Stimulated activated CD4-positive, alpha-beta T cell treated with anti-CD3 and anti-CD28 coated beads, TNF-alpha, amount 100 ng/mL, for 24 hours (primary cell): ENCODE data around the gene RNF103.
A peak's percentile ranks its signal among the peaks of the same experiment; 100 is the strongest.
"Not testable (repeated sequence)": the region's sequence is repeated elsewhere in the genome, so short reads cannot be mapped to it uniquely, and the experiment has no call there.

ENCODE experiments used
- DNase-seq, 3 experiments: peaks; one replicate each; pipeline ENCODE4 v3.0.0-alpha.2; 2020; ENCODE audit warnings: low read depth in 3 of 3

The RNF103 gene

GRCh38 chr2:86625096-86625495 is 1.4 kb upstream of the RNF103 start:
- DNase-seq, result no peak

- DNase-seq, result no peak
These were observed 542 bp upstream of the RNF103 start for GRCh38 chr2:86624267-86624547.

- peak in 2 of 3 experiments; percentile 14 to 44 for DNase-seq
These were observed 597 bp downstream of the RNF103 start for GRCh38 chr2:86623043-86623493.

- DNase-seq, result peak in 1 of 3 experiments; percentile 24
These were observed 1.1 kb downstream of the RNF103 start for GRCh38 chr2:86622519-86623042.

GRCh38 chr2:86621280-86621943 is 2.3 kb downstream of the RNF103 start:
- no peak for DNase-seq

GRCh38 chr2:86617738-86618137 is 5.9 kb downstream of the RNF103 start:
- no peak for DNase-seq

GRCh38 chr2:86617153-86617552 is 6.5 kb downstream of the RNF103 start:
- no peak for DNase-seq

GRCh38 chr2:86616502-86616901 is 7.2 kb downstream of the RNF103 start:
- DNase-seq, result no peak

GRCh38 chr2:86615596-86615995 is 8.1 kb downstream of the RNF103 start:
- no peak for DNase-seq

- no peak for DNase-seq
These were observed 10.2 kb downstream of the RNF103 start for GRCh38 chr2:86613515-86613914.

GRCh38 chr2:86610871-86611270 is 12.8 kb downstream of the RNF103 start:
- DNase-seq, result no peak

GRCh38 chr2:86608832-86609410 is 14.7 kb downstream of the RNF103 start:
- no peak for DNase-seq

GRCh38 chr2:86603905-86604304 is 19.8 kb downstream of the RNF103 start:
- DNase-seq, result no peak

- DNase-seq, result no peak
These were observed 24.7 kb downstream of the RNF103 start for GRCh38 chr2:86598966-86599365.

- DNase-seq, result no peak
These were observed 27.5 kb downstream of the RNF103 start for GRCh38 chr2:86596118-86596517.

GRCh38 chr2:86593266-86593665 is 30.4 kb downstream of the RNF103 start:
- no peak for DNase-seq

GRCh38 chr2:86592547-86593230 is 31.0 kb downstream of the RNF103 start:
- DNase-seq, result no peak

GRCh38 chr2:86589701-86590100 is 34.0 kb downstream of the RNF103 start:
- DNase-seq, result not testable (repeated sequence)

GRCh38 chr2:86584151-86584913 is 39.3 kb downstream of the RNF103 start:
- no peak for DNase-seq

- no peak for DNase-seq
These were observed 43.1 kb downstream of the RNF103 start for GRCh38 chr2:86580560-86580959.

GRCh38 chr2:86577817-86578456 is 45.7 kb downstream of the RNF103 start:
- DNase-seq, result no peak

- DNase-seq, result no peak
These were observed 53.6 kb downstream of the RNF103 start for GRCh38 chr2:86570059-86570458.
